CD4-positive, alpha-beta T cell (primary cell): ENCODE measurements around the gene CNNM3. TPM values are rescaled to one million over a fixed set of nuclear protein-coding genes. Genes with fewer than 3 reads are reported as not detected.
A peak's percentile ranks its signal among the peaks of the same experiment; 100 is the strongest.

Source experiments
- ATAC-seq: fragments of 200-7000 bp; cut with Tn5 transposase; one replicate; pipeline ENCODE4 v1.10.0; 2022; ENCODE audit warnings: mild to moderate bottlenecking; ENCODE audit not compliant: poor library complexity
- CTCF ChIA-PET: fragments of 350-600 bp; sonication (Branson Sonifier 250); formaldehyde crosslinking; loops from one replicate; lab custom pipeline; 2021; ENCODE audit warnings: antibody characterized with exemption, inconsistent platforms; lab: Charles Lee
- POLR2A ChIA-PET: fragments of 350-600 bp; sonication (Branson Sonifier 250); formaldehyde crosslinking; loops from one replicate; lab custom pipeline; 2021; ENCODE audit warnings: antibody characterized with exemption, inconsistent platforms; lab: Charles Lee
- DNase-seq, 14 experiments: peaks; one replicate each; pipeline ENCODE4 v3.0.0-alpha.2; 2013 to 2020; ENCODE audit warnings: mixed read lengths in 2 of 14
- H3K27ac ChIP-seq, 2 donors: one replicate each; pipeline versions ENCODE4 v1.5.1 to v1.7.0; 2013; ENCODE audit warnings: low read length in 2 of 2, low read depth in 1 of 2, mild to moderate bottlenecking in 1 of 2
- H3K27me3 ChIP-seq, 2 experiments: 1 replicate in 1 of 2; 2 replicates in 1 of 2; pipeline versions ENCODE4 v1.6.1 to v1.7.0; 2013; ENCODE audit warnings: low read length in 2 of 2, control low read depth in 1 of 2, mild to moderate bottlenecking in 1 of 2, moderate library complexity in 1 of 2; ENCODE audit not compliant: insufficient read depth in 2 of 2, control insufficient read depth in 1 of 2
- H3K36me3 ChIP-seq: one replicate; pipeline ENCODE4 v1.6.1; 2013; ENCODE audit warnings: low read length, control low read depth; ENCODE audit not compliant: insufficient read depth
- H3K4me1 ChIP-seq: one replicate; pipeline ENCODE4 v1.6.1; 2013; ENCODE audit warnings: low read length, control low read depth; ENCODE audit not compliant: insufficient read depth
- H3K4me3 ChIP-seq: one replicate; pipeline ENCODE4 v1.5.1; 2013; ENCODE audit warnings: mild to moderate bottlenecking, low read length, moderate library complexity
- H3K9me3 ChIP-seq, 2 experiments: 1 replicate in 1 of 2; 2 replicates in 1 of 2; pipeline versions ENCODE4 v1.6.1 to v1.7.0; 2013; ENCODE audit warnings: low read length in 2 of 2, mild to moderate bottlenecking in 2 of 2, control low read depth in 1 of 2, moderate library complexity in 1 of 2; ENCODE audit not compliant: control insufficient read depth in 1 of 2, insufficient read depth in 1 of 2
- H3K27ac Mint-ChIP-seq: one replicate; pipeline ENCODE4 v1.8.0; 2020; ENCODE audit warnings: mixed read lengths
- H3K27me3 Mint-ChIP-seq: one replicate; pipeline ENCODE4 v1.8.0; 2021; ENCODE audit warnings: mixed read lengths
- H3K36me3 Mint-ChIP-seq: one replicate; pipeline ENCODE4 v1.8.0; 2021; ENCODE audit warnings: low read depth, mixed read lengths
- H3K4me1 Mint-ChIP-seq: one replicate; pipeline ENCODE4 v1.8.0; 2021; ENCODE audit warnings: low read depth, mixed read lengths
- H3K4me3 Mint-ChIP-seq: one replicate; pipeline ENCODE4 v1.8.0; 2020; ENCODE audit warnings: mild to moderate bottlenecking, mixed read lengths
- H3K9me3 Mint-ChIP-seq: one replicate; pipeline ENCODE4 v1.8.0; 2020; ENCODE audit warnings: mixed read lengths
- CTCF ChIP-seq: fragments of 200-600 bp; IDR thresholded peaks from one replicate; pipeline ENCODE4 v1.8.0; 2022; ENCODE audit warnings: antibody characterized with exemption, mild to moderate bottlenecking
- intact Hi-C, 2 experiments: fragments of 100-400 bp; cut with DNase I in 1 of 2; cut with micrococcal nuclease in 1 of 2; formaldehyde crosslinking; loops; one replicate each; pipeline versions ENCODE4 v1.15.1 to v1.9.0; 2023 to 2025; cut with DNase I, micrococcal nuclease
- total RNA-seq, 174 experiments: library from RNA in 2 of 174; stranded (reverse) in 2 of 174; gene quantifications; one replicate each; pipeline ENCODE4 v1.2.3 and lab custom pipeline; 2021 to 2026

The CNNM3 gene
- total RNA-seq, 2 experiments from 2014 or later, result 48.7 to 53.5 TPM

GRCh38 chr2:96839875-96840850, 24.1 kb downstream of the CNNM3 start:
- ATAC-seq (no peak), DNase-seq (no peak)
- intact Hi-C loops, result no loop called here
- POLR2A ChIA-PET, result interaction anchor here (1.2 to 2.5 kb wide), 6 partner anchors 17 to 302 kb away, joined by 3 to 16 read pairs (median 8); partner anchors contain the start of genes ANKRD39 and CNNM3
- H3K4me3 Mint-ChIP-seq, result peak overlapping the region; percentile 65
- no peaks in the 10 kb centered on the region for H3K9me3 Mint-ChIP-seq
- no peaks in the 10 kb centered on the region for H3K27me3 Mint-ChIP-seq
- CTCF ChIA-PET, result interaction anchor here (0.8 to 3.9 kb wide), 2 partner anchors 12 to 18 kb away, joined by 3 to 18 read pairs; partner anchors contain the start of gene ANKRD39
- Histone ChIP-seq H3K36me3 (peaks cover 16% of the 10 kb centered on the region), H3K27me3 (no peaks in the 10 kb centered on the region), H3K27ac (no peak overlapping the region), H3K4me3 (peak overlapping the region; percentile 46), H3K9me3 (no peaks in the 10 kb centered on the region), H3K4me1 (peaks cover 22% of the 10 kb centered on the region)
- peaks cover 9% of the 10 kb centered on the region for H3K36me3 Mint-ChIP-seq
- peaks cover 21% of the 10 kb centered on the region for H3K4me1 Mint-ChIP-seq
- TF ChIP-seq CTCF, result no peak
- peak overlapping the region; percentile 68 for H3K27ac Mint-ChIP-seq

- DNase-seq (no peak), ATAC-seq (no peak)
- Histone ChIP-seq H3K4me1 (peaks cover 22% of the 10 kb centered on the region), H3K9me3 (no peaks in the 10 kb centered on the region), H3K4me3 (no peak overlapping the region), H3K27me3 (no peaks in the 10 kb centered on the region), H3K36me3 (peaks cover 19% of the 10 kb centered on the region), H3K27ac (no peak overlapping the region)
- Mint-ChIP-seq H3K36me3 (peaks cover 5% of the 10 kb centered on the region), H3K27ac (peak overlapping the region; percentile 65), H3K27me3 (no peaks in the 10 kb centered on the region), H3K4me3 (no peak overlapping the region), H3K9me3 (no peaks in the 10 kb centered on the region), H3K4me1 (peaks cover 21% of the 10 kb centered on the region)
- intact Hi-C loops, result no loop called here
- POLR2A ChIA-PET, result interaction anchor here (1.2 kb wide), 1 partner anchor 26 kb away, joined by 6 read pairs; the partner anchor contains the start of gene CNNM3
- CTCF ChIA-PET, result interaction anchor here (3.9 kb wide), 1 partner anchor 16 kb away, joined by 18 read pairs; the partner anchor contains the start of gene ANKRD39
- no peak for TF ChIP-seq CTCF
These were observed 25.8 kb downstream of the CNNM3 start for GRCh38 chr2:96841701-96842495.

- CTCF ChIA-PET, result interaction anchor here (3.9 kb wide), 1 partner anchor 15 kb away, joined by 18 read pairs; the partner anchor contains the start of gene ANKRD39
- Histone ChIP-seq H3K9me3 (no peaks in the 10 kb centered on the region), H3K27me3 (no peaks in the 10 kb centered on the region), H3K27ac (no peak overlapping the region), H3K4me3 (no peak overlapping the region), H3K36me3 (peaks cover 20% of the 10 kb centered on the region), H3K4me1 (peaks cover 22% of the 10 kb centered on the region)
- H3K36me3 Mint-ChIP-seq, result peaks cover 9% of the 10 kb centered on the region
- H3K27ac Mint-ChIP-seq, result peak overlapping the region; percentile 65
- no peak for TF ChIP-seq CTCF
- no peak overlapping the region for H3K4me3 Mint-ChIP-seq
- ATAC-seq (no peak), DNase-seq (no peak)
- intact Hi-C loops, result no loop called here
- POLR2A ChIA-PET, result interaction anchor here (0.8 to 1.6 kb wide), 3 partner anchors 13 to 26 kb away, joined by 3 to 6 read pairs (median 5); partner anchors contain the start of genes ANKRD39 and CNNM3
- peaks cover 21% of the 10 kb centered on the region for H3K4me1 Mint-ChIP-seq
- no peaks in the 10 kb centered on the region for H3K9me3 Mint-ChIP-seq
- H3K27me3 Mint-ChIP-seq, result no peaks in the 10 kb centered on the region
These were observed 26.5 kb downstream of the CNNM3 start for GRCh38 chr2:96842600-96842999.
